ENCODE data around the gene METTL16.
"Not testable (repeated sequence)": the region's sequence is repeated elsewhere in the genome, so short reads cannot be mapped to it uniquely, and the experiment has no call there.

METTL16 gene

DNA sequence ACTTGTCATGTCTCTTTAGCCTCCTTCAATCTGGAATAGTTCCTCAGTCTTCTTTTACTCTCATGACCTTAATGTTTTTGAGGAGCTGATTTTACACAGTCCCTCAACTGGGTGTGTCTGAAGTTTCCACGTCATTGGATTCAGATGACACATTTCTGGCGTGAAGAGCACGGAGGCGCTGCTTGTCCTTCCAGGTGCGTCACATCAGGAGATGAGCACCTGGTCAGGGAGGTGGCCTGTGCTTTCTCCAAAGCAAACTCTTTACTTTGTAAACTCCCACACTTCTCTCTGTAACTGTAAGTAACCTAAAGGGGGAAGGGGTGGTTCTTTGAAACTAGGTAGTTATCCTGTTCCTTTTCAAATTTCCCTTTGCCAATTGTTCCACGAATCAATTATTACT, 58.4 kb downstream of the METTL16 start:
- DNase-seq (ENCODE audit: low read depth in 2 of 2) = no peak
- TF ChIP-seq, protein P1, sequence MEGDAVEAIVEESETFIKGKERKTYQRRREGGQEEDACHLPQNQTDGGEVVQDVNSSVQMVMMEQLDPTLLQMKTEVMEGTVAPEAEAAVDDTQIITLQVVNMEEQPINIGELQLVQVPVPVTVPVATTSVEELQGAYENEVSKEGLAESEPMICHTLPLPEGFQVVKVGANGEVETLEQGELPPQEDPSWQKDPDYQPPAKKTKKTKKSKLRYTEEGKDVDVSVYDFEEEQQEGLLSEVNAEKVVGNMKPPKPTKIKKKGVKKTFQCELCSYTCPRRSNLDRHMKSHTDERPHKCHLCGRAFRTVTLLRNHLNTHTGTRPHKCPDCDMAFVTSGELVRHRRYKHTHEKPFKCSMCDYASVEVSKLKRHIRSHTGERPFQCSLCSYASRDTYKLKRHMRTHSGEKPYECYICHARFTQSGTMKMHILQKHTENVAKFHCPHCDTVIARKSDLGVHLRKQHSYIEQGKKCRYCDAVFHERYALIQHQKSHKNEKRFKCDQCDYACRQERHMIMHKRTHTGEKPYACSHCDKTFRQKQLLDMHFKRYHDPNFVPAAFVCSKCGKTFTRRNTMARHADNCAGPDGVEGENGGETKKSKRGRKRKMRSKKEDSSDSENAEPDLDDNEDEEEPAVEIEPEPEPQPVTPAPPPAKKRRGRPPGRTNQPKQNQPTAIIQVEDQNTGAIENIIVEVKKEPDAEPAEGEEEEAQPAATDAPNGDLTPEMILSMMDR (IDR thresholded peaks at IDR 0.05; ENCODE audit: low read depth, low read length) = no peak
- no peak overlapping the region for H3K4me3 ChIP-seq (replicated peaks in 1 of 2; ENCODE audit: low read depth in 2 of 2, low read length in 2 of 2)

DNA sequence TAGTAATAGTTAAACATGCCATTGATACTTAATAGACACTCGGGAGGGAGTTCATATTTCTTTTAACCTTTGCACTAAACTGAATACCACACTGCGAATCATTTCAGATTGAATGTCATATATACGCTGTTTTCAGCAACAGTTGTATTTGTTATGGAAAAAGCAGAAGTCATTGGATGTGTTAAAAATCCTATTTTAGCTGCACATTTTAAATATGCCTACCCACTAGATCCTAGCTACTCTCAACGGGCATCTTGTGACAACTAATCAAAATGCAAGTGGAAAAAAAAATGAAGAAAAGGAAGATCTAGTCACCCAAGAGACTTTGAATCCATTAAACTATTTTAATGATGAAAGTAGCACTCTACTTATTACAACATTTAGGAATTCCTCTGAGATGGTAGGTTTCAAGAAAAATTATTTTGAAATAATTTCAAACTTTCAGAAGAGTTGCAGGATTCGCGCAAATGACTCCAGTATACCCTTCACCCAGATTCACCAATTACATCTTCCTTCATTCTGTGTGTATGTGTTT, 59.4 kb downstream of the METTL16 start:
- no peak for DNase-seq (ENCODE audit: low read depth in 2 of 2)
- no peak overlapping the region for H3K4me3 ChIP-seq (replicated peaks in 1 of 2; ENCODE audit: low read depth in 2 of 2, low read length in 2 of 2)
- TF ChIP-seq, protein P1 (IDR thresholded peaks at IDR 0.05; ENCODE audit: low read depth, low read length) = no peak

DNA sequence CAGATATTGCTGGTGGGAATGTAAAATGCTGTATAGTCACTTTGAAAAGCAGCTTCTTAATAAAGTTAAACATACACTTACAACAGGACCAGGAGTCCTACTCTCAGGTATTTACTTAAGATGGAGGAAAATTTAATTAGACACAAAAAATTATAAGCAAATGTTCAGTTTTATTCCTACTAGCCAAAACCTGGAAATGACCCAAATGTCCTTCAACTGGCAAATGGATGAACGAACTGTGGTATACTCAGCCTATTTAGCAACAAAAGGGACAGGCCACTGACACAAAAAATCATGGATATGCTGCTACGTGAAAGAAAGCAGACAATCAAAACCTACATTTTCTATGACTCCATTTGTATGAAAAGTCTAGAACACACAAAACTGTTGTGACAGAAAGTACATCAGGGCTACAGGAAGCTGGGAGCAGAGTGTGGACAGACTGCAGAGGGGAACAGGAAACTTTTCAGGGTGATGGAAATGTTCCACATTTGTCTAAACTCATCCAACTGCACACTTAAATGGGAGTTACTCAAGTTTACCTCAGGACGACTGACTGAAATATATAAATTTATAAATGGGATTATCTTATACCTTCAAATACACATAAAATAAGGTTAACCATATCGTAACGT, 61.6 kb downstream of the METTL16 start:
- no peak for DNase-seq (ENCODE audit: low read depth in 2 of 2)
- no peak overlapping the region for H3K4me3 ChIP-seq (replicated peaks in 1 of 2; ENCODE audit: low read depth in 2 of 2, low read length in 2 of 2)
- TF ChIP-seq, protein P1 (IDR thresholded peaks at IDR 0.05; ENCODE audit: low read depth, low read length) = no peak

DNA sequence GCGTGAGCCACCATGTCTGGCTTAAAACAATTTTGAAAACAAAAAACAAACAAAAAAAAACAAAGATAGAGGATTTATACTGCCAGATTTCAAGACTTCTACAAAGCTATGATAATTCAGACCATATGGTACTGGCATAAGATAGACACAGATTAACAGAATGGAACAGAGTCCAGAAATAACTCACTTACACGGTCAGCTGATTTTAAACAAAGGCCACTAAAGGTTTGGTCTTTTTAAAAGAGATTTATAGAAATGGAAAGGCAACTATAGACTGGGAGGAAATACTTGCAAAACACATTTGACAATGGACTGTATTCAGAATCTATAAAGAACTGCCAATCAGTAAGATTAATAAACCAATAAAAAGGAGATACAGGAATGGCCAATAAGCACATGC, 62.2 kb downstream of the METTL16 start:
- peak in 1 of 2 donors; percentile 9 for DNase-seq (ENCODE audit: low read depth in 2 of 2)
- H3K4me3 ChIP-seq (replicated peaks in 1 of 2; ENCODE audit: low read depth in 2 of 2, low read length in 2 of 2) = no peak overlapping the region
- TF ChIP-seq, protein P1 (IDR thresholded peaks at IDR 0.05; ENCODE audit: low read depth, low read length) = no peak

DNA sequence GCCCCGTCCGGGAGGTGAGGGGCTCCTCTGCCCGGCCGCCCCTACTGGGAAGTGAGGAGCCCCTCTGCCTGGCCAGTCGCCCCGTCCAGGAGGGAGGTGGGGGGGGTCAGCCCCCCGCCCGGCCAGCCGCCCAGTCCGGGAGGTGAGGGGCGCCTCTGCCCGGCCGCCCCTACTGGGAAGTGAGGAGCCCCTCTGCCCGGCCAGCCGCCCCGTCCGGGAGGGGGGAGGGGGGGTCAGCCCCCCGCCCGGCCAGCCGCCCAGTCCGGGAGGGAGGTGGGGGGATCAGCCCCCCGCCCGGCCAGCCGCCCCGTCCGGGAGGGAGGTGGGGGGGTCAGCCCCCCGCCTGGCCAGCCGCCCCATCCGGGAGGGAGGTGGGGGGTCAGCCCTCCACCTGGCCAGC, 64.2 kb downstream of the METTL16 start:
- DNase-seq (ENCODE audit: low read depth in 2 of 2); H3K4me3 ChIP-seq (replicated peaks in 1 of 2; ENCODE audit: low read depth in 2 of 2, low read length in 2 of 2): not testable (repeated sequence)

DNA sequence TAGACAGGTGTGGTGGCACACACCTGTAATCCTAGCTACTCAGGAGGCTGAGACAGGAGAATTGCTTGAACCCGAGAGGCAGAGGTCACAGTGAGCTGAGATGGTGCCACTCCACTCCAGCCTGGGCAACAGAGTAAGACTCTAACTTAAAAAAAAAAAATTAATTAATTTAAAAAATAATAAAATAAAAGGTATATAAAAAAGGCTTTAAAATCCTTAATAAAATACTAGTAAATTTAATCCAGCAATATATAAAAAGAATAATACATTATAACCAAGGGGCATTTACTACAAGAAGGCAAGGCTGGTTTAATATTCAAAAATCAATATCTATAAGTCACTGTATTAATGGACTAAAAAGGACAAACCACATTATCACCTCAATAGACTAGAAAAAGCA, 66.0 kb downstream of the METTL16 start:
- TF ChIP-seq, protein P1 (IDR thresholded peaks at IDR 0.05; ENCODE audit: low read depth, low read length) = no peak
- H3K4me3 ChIP-seq (replicated peaks in 1 of 2; ENCODE audit: low read depth in 2 of 2, low read length in 2 of 2) = no peak overlapping the region
- DNase-seq (ENCODE audit: low read depth in 2 of 2) = no peak

DNA sequence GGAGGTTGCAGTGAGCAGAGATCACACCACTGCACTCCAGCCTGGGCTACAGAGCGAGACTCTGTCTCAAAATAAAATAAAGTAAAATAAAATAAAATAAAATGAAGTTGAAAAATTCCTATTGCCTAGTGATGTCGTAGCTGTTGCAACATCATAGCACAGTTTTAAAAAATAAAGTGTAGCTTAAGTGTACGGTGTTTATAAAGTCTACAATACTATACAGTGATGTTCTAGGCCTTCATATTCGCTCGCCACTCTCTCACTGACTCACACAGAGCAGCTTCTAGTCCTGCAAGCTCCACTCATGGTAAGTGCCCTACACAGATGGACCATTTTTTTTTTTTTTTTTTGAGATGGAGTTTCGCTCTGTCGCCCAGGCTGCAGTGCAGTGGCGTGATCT, 67.3 kb downstream of the METTL16 start:
- TF ChIP-seq, protein P1 (IDR thresholded peaks at IDR 0.05; ENCODE audit: low read depth, low read length) = no peak
- DNase-seq (ENCODE audit: low read depth in 2 of 2) = no peak
- no peak overlapping the region for H3K4me3 ChIP-seq (replicated peaks in 1 of 2; ENCODE audit: low read depth in 2 of 2, low read length in 2 of 2)

Measured in cardiac fibroblast (primary cell).